Measurements from ENCODE around the gene TRABD2B.

DNA sequence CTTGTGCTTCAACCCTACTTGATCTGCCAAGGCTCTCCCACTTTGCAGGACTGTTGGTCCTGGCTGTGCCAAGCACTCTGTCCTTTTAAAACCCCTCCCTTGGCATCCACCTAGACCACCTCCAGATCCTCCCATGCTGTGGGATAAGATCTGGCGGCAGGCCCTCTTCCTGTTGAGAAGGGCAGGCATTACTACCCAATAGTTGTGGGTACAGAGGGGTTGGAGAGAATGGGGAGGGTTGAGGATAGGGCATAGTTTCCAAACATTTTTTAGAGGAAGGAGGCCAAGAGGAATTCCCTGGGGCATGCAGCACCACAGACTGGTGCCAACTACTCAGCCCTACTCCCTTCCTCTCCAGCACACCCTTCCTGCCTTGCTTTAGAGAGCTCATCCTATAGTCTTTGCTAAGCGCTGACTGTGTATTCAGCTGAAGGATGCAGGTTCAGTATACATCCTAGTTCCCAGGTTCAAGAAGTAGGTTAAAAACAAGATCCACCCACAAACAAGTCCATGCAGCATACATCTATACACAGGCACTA lies 70.7 kb downstream of the TRABD2B start:
- TF ChIP-seq CTCF (IDR thresholded peaks at IDR 0.05) (no peak), POLR2A (IDR thresholded peaks at IDR 0.05) (no peak)

Data from body of pancreas (tissue), 4 donors.